Muscle of arm (tissue), 12 donors: ENCODE results near the gene DNAAF1. TPM values are rescaled to one million over a fixed set of nuclear protein-coding genes. Genes with fewer than 3 reads are reported as not detected.
"Not testable (repeated sequence)": the region's sequence is repeated elsewhere in the genome, so short reads cannot be mapped to it uniquely, and the experiment has no call there.

ENCODE experiments used
- DNase-seq: peaks from one replicate; pipeline ENCODE4 v3.0.0-alpha.2; 2013
- polyA plus RNA-seq, 12 donors: library from polyadenylated mRNA; unstranded; fragments of 120-200 nt; gene quantifications; one replicate each; pipeline ENCODE4 v1.2.1, GENCODE V29; 2013; ENCODE audit not compliant: insufficient read length in 12 of 12

DNAAF1 gene
- polyA plus RNA-seq, 12 donors: 0.13 to 0.70 (median 0.33) TPM; not detected in 2

DNA sequence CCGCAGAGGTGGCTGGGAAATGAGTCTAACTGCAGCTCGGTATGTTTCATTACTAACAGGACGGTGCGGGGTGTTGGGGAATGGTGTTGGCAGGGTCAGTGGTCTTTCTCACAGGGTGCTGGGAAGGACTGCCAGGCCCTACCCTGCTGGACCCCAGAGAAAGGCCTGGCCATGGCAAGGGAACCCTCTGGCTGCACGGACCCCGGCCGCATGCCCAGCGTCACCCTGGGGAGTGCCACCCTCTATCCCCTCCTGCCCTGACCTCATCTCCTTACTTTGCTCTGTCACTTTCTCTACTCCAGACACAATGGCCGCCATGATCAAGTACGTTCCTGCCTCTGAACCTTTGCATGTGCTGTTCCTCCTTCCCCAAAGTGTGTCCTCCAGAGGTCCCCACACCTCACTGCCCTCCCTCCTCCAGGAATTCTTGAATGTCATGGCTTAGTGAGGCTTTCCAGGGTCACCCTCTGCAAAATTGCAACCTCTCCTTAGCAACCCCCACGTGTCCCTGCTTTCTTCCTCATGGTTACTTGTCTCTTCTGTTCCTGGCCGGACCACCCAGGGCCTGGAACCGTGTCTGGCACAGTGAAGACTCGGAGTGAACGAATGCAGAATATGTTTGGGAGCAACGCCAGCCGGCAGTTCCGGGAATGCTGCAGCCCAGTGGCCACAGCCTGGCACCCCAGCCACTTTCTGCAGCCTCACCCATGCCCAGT is 61.0 kb downstream of the DNAAF1 start:
- no peak for DNase-seq

DNA sequence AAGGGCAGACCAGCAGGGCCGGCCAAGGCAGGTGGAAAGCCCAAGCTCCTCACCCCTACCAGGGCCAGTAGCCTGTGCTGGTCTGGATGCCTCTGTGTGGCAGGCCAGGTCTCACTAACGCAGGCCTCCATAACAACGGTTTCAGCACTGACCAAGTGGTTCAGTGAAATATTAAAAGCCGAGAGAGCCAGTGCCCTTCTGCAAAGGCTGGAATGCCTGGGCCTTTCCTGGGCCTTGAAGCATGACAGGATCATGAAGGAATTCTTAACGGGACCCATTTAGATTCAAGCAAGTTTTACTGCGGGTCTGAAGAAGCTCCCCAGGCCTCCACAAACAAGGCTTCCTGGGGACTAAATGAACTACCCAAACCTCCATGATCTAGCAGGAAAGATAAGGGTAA is 62.1 kb downstream of the DNAAF1 start:
- no peak for DNase-seq

DNA sequence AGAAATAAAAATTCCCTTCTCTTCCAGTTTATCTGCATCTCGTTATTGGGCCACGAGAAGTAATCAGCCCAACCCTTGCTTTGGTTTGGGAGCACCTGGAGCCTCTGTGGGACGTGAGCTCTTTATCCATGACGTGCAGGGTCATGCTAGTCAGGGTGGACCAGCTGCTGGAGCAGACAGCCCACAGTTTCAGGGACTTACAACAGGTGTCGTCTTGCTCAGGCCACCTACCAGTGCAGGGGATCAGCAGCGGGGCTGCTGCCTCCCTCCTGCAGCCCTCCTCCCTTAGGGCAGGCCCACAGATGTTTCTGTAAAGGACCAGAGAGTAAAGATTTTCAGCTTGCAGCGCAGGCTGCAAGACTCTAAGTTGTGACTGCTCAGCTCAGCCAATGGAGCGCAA is 62.8 kb downstream of the DNAAF1 start:
- DNase-seq: no peak

DNA sequence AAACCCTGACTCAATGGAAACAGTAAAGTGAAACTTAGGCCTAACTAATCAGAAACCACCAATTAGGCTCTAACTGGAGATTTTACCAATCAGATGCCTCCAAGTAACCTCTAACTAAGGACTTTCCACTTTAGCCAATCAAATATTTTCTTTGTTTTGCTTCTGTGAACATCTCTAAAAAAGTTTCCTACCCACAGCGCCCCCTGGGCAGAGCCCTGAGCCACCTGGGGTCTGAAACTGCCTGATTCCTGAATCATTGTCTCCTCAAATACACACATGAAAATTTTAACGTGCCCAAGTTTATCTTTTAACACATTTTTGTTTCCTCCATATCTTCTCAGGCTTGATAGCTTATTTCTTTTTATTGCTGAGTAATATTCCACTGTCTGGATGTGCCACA is 64.9 kb downstream of the DNAAF1 start:
- no peak for DNase-seq

DNA sequence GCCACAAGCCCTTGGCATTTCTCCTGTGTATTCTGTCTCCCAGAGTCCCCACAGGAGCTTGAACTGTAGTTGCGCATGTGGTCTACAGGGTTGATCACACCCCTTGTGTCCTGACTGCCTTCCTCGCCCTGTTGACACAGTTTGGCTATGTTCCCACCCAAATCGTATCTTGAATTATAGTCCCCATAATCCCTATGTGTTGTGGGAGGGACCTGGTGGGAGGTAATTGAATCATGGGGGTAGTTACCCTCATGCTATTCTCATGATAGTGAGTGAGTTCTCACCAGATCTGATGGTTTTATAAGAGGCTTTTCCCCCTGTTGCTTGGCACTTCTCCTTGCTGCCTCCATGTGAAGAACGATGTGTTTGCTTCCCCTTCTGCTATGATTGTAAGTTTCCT is 67.0 kb downstream of the DNAAF1 start:
- DNase-seq: no peak

- DNase-seq: no peak
Observed at GRCh38 chr16:84212631-84213030, 67.5 kb downstream of the DNAAF1 start.

DNA sequence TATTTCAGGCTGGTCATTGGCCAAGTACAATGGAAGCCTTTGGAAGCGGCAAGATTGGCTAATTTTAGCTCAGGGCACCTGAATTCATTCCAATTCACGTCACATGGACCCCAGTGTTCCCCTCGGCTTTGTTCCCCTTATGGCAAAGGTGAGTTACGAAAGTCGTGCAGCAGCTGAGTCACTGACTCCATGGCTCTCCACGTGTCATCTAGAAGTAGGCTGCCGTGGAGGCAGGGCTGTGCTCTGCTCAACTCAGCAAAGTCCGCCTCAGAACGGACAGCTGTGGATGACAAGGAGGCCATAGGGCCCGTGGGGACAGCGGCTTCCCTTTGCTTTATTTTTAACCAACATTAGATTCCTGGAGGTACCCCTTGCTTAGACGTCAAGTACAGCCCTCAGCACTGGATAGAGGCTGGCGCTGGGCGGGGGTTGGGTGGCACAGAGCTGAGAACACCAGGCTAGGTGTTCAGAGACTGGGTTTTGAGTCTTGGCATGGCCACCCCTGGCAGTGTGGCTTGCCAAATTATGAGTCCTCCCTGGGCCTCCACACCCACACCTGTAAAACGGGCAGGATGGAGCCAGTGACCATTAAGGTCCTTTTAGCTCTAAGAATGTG is 69.5 kb downstream of the DNAAF1 start:
- DNase-seq: no peak

DNA sequence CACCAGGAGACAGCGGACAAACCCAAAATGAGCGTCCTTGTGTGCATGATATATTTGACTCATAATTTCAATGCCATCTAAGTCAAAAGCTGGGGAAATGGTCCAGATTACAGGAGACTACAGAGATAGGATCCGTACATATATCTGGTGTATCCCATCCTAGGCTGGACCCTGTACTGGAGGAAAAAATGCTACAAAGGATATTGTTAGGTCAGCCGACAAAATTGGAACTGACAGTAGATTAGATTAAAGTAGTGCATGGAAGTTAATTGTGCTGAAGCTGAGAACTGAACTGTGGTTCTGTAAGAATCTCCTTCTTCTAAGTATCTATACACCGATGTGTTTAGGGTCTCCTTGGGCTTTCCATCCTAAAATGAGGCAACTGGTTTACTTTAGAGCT is 70.4 kb downstream of the DNAAF1 start:
- DNase-seq: no peak

- not testable (repeated sequence) for DNase-seq
Observed at GRCh38 chr16:84216144-84216543, 71.0 kb downstream of the DNAAF1 start.

- DNase-seq: no peak
Observed at GRCh38 chr16:84218176-84218823, 73.2 kb downstream of the DNAAF1 start.

DNA sequence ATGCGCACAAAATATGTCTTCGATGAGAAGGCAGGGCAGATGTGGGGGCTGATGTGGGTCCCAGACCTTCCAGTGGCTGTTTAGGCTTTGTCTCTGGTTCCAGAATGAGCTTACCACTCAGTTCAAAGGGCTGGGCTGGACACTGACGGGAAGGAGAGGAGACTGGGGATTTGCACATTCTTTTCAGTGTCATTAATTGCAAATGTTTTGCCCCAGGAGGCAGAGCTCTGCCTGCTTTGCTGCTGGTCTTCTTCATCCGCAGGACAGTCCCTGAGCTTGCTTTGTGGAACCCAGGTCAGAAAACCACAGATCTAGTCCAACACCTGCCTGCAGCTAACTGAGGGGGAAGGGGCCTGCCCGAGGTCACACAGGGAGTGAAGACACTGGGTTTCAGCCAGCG is 73.8 kb downstream of the DNAAF1 start:
- DNase-seq: no peak

- no peak for DNase-seq
Observed at GRCh38 chr16:84220851-84221250, 75.7 kb downstream of the DNAAF1 start.

DNA sequence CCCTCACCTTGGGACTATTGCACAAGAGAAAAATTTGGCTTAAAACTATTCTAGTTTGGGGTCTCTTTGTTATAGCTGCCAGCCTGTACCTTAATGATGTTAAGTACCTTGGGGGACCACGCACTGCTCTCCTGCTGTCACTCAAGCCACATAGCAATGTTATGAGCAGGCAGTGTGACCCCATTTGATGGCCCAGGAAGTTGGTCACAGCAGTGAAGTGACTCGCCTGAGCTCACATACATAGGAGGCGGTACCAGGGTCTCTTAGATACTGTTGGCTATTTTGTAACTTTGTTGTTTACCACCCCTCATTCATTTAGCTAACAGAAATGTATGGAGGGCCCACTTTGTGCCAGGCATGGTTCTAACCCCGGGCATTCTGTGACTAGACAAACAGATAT is 78.3 kb downstream of the DNAAF1 start:
- no peak for DNase-seq

DNA sequence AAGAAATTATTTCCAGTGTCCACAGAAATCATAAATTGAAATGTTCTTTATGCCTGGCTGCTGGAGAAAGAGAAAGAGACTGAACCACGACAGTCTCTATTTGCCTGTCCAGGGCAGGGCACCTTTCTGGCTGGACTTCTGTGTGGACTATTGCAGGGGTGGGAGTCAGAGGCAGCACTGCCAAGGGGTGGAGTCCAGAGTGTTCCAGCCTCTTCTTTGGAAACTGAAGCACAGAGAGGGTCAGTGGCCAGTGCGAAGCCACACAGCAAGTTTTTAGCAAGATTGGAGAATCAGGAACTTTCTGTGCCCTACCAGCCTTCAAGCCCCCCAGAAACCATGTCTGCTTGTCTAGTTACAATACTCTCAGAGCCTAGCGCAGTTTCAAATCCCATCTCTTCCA is 79.4 kb downstream of the DNAAF1 start:
- no peak for DNase-seq

DNA sequence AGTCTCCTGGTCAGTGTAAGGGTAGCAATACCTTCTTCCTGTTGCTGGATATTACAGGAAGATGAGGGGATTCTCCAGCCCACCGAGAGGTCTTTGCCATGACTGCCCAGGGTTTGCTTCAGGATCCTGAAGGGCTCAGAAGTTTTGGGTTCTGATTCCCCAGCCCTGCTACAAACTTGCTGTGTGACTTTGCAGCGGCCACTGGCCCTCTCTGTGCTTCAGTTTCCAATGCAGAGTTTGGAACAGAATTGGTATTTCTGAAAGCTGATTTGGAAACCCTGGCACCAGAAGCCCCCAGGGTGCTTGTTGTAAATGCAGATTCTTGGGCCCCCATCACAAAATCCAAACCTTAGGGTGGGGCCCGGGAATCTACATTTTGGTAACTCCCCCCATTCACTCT is 80.0 kb downstream of the DNAAF1 start:
- no peak for DNase-seq

GRCh38 chr16:84225571-84225970 is 80.5 kb downstream of the DNAAF1 start:
- no peak for DNase-seq

DNA sequence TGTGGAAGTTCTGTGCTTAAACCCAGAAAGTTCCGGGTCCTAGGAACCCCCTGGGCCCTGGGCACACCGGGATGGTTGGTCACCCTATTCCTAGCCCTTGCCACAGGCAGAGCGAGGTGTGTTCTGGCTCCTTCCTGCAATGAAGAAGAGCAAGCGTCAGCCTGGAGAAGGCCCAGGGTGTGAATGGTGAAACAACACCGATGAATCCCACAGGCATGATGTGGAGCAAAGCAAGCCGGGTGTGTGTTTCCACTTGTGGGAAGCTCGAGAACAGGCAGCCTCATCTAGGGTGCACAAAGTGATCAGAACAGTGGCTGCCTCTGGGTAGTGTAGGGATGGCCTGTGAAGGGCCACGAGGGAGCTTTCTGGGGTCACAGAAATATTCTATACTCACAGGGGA is 80.9 kb downstream of the DNAAF1 start:
- DNase-seq: no peak

Other genes starting within 250 kb of the DNAAF1 start
- 1 to 10 TPM in 11 of 12 donors, not detected in 1; 2.7 to 8.5 (median 3.7) TPM for gene MLYCD, start 246.2 kb upstream of the DNAAF1 start, polyA plus RNA-seq
- 1 to 10 TPM in 1 of 12 donors, under 1 TPM in 9, not detected in 2; 0.12 to 1.1 (median 0.38) TPM for gene OSGIN1, start 192.1 kb upstream of the DNAAF1 start, polyA plus RNA-seq
- 1 to 10 TPM in 1 of 12 donors, under 1 TPM in 8, not detected in 3; 0.27 to 1.4 (median 0.51) TPM for gene NECAB2, start 177.1 kb upstream of the DNAAF1 start, polyA plus RNA-seq
- not detected for gene SLC38A8, start 102.5 kb upstream of the DNAAF1 start, polyA plus RNA-seq
- 10 to 100 TPM in 11 of 12 donors, not detected in 1; 60.7 to 92.3 (median 69.3) TPM for gene MBTPS1, start 28.4 kb upstream of the DNAAF1 start, polyA plus RNA-seq
- gene HSDL1, start 131 bp upstream of the DNAAF1 start, polyA plus RNA-seq: 10 to 100 TPM in 11 of 12 donors, not detected in 1; 14.2 to 21.3 (median 19.5) TPM
- 10 to 100 TPM in 11 of 12 donors, not detected in 1; 18.2 to 43.1 (median 25.1) TPM for gene TAF1C, start 41.7 kb downstream of the DNAAF1 start, polyA plus RNA-seq
- gene ADAD2, start 45.8 kb downstream of the DNAAF1 start, polyA plus RNA-seq: 1 to 10 TPM in 4 of 12 donors, under 1 TPM in 5, not detected in 3; 0.37 to 2.4 (median 0.88) TPM
- gene KCNG4, start 94.7 kb downstream of the DNAAF1 start, polyA plus RNA-seq: under 1 TPM in 7 of 12 donors, not detected in 5; 0.04 to 0.10 (median 0.05) TPM
- gene WFDC1, start 149.6 kb downstream of the DNAAF1 start, polyA plus RNA-seq: 1 to 10 TPM in 10 of 12 donors, not detected in 2; 1.2 to 2.6 (median 1.6) TPM
- 10 to 100 TPM in 1 of 12 donors, 1 to 10 TPM in 3, under 1 TPM in 7, not detected in 1; 0.22 to 10.4 (median 0.58) TPM for gene ATP2C2, start 223.2 kb downstream of the DNAAF1 start, polyA plus RNA-seq